ENCODE data around the gene AOPEP.

- TF ChIP-seq THRB (CRISPR knock-in tag; conservative IDR thresholded peaks at IDR 0.05) (no peak), CTCF (IDR thresholded peaks at IDR 0.05 in 2 of 3, conservative IDR thresholded peaks at IDR 0.05 in 1 of 3; ENCODE audit: insufficient read depth in 2 of 3, low read depth in 1 of 3, low read length in 3 of 3) (no peak), MGA (IDR thresholded peaks at IDR 0.05) (no peak), MEF2A (IDR thresholded peaks at IDR 0.05; ENCODE audit: control insufficient read depth, low read depth, low read length) (no peak)
Measured at GRCh38 chr9:94706922-94707321, 19.6 kb upstream of the AOPEP start.

Measured in K562 (cell line).